Loucy (cell line): Measurements from ENCODE around the gene CCNG2.

Source experiments
- CTCF ChIP-seq: fragments of 200-600 bp; sonication (generic); conservative IDR thresholded peaks from 2 replicates; pipeline ENCODE4 v1.5.1; 2014; ENCODE audit warnings: mild to moderate bottlenecking, antibody characterized with exemption, low read length
- EZH2phosphoT487 ChIP-seq: fragments of 200-600 bp; IDR thresholded peaks from 2 replicates; pipeline ENCODE4 v1.6.1; 2018; ENCODE audit warnings: antibody characterized with exemption, mild to moderate bottlenecking, moderate library complexity, borderline replicate concordance

GRCh38 chr4:77155631-77156452 is 1.2 kb upstream of the CCNG2 start:
- TF ChIP-seq CTCF (no peak), EZH2phosphoT487 (no peak)
